ENCODE measurements around the gene HDAC7.
"Not testable (repeated sequence)": the region's sequence is repeated elsewhere in the genome, so short reads cannot be mapped to it uniquely, and the experiment has no call there.

Gene HDAC7

GRCh38 chr12:47812797-47813510 lies 6.7 kb downstream of the HDAC7 start:
- Histone ChIP-seq H3K4me1 (ENCODE audit: insufficient read depth, poor library complexity, severe bottlenecking) (peaks cover 41% of the 10 kb centered on the region), H3K4me3 (ENCODE audit: severe bottlenecking) (no peak overlapping the region), H3K9me3 (ENCODE audit: severe bottlenecking) (no peaks in the 10 kb centered on the region), H3K27me3 (ENCODE audit: insufficient read depth, poor library complexity, severe bottlenecking) (no peaks in the 10 kb centered on the region), H3K27ac (ENCODE audit: poor library complexity, severe bottlenecking) (peak overlapping the region; percentile 95), H3K36me3 (ENCODE audit: low read depth) (peaks cover 25% of the 10 kb centered on the region; the same call in 1 of the 2 replicates)
- ATAC-seq (ENCODE audit: low read depth) (peak; percentile 75), DNase-seq (ENCODE audit: low spot score) (peak; percentile 91)
- no peak for TF ChIP-seq CTCF (IDR thresholded peaks at IDR 0.05; ENCODE audit: poor library complexity, severe bottlenecking)

GRCh38 chr12:47811581-47812484 lies 7.9 kb downstream of the HDAC7 start:
- DNase-seq (ENCODE audit: low spot score): no peak
- Histone ChIP-seq H3K4me3 (ENCODE audit: severe bottlenecking) (no peak overlapping the region), H3K4me1 (ENCODE audit: insufficient read depth, poor library complexity, severe bottlenecking) (peaks cover 40% of the 10 kb centered on the region), H3K27ac (ENCODE audit: poor library complexity, severe bottlenecking) (peak overlapping the region; percentile 95), H3K27me3 (ENCODE audit: insufficient read depth, poor library complexity, severe bottlenecking) (no peaks in the 10 kb centered on the region), H3K9me3 (ENCODE audit: severe bottlenecking) (no peaks in the 10 kb centered on the region), H3K36me3 (ENCODE audit: low read depth) (peaks cover 23% of the 10 kb centered on the region; the same call in 1 of the 2 replicates)
- ATAC-seq (ENCODE audit: low read depth): no peak
- no peak for TF ChIP-seq CTCF (IDR thresholded peaks at IDR 0.05; ENCODE audit: poor library complexity, severe bottlenecking)

GRCh38 chr12:47811072-47811396 lies 8.7 kb downstream of the HDAC7 start:
- DNase-seq (ENCODE audit: low spot score): no peak
- ATAC-seq (ENCODE audit: low read depth): no peak
- H3K4me1 ChIP-seq (ENCODE audit: insufficient read depth, poor library complexity, severe bottlenecking): peaks cover 40% of the 10 kb centered on the region
- no peaks in the 10 kb centered on the region for H3K27me3 ChIP-seq (ENCODE audit: insufficient read depth, poor library complexity, severe bottlenecking)
- peaks cover 28% of the 10 kb centered on the region for H3K36me3 ChIP-seq (ENCODE audit: low read depth)
- no peak for TF ChIP-seq CTCF (IDR thresholded peaks at IDR 0.05; ENCODE audit: poor library complexity, severe bottlenecking)
- no peak overlapping the region for H3K4me3 ChIP-seq (ENCODE audit: severe bottlenecking)
- no peaks in the 10 kb centered on the region for H3K9me3 ChIP-seq (ENCODE audit: severe bottlenecking)
- H3K27ac ChIP-seq (ENCODE audit: poor library complexity, severe bottlenecking): peak overlapping the region; percentile 95

GRCh38 chr12:47809518-47809917 lies 10.2 kb downstream of the HDAC7 start:
- ATAC-seq (ENCODE audit: low read depth); DNase-seq (ENCODE audit: low spot score); H3K4me3 ChIP-seq (ENCODE audit: severe bottlenecking); H3K9me3 ChIP-seq (ENCODE audit: severe bottlenecking); H3K27me3 ChIP-seq (ENCODE audit: insufficient read depth, poor library complexity, severe bottlenecking): not testable (repeated sequence)
- Histone ChIP-seq H3K36me3 (ENCODE audit: low read depth) (peaks cover 27% of the 10 kb centered on the region), H3K4me1 (ENCODE audit: insufficient read depth, poor library complexity, severe bottlenecking) (peaks cover 40% of the 10 kb centered on the region), H3K27ac (ENCODE audit: poor library complexity, severe bottlenecking) (peak overlapping the region; percentile 95)

- H3K4me3 ChIP-seq (ENCODE audit: severe bottlenecking): no peak overlapping the region
- ATAC-seq (ENCODE audit: low read depth): peak; percentile 28; the same call in 1 of the 3 replicates
- peaks cover 40% of the 10 kb centered on the region for H3K4me1 ChIP-seq (ENCODE audit: insufficient read depth, poor library complexity, severe bottlenecking)
- H3K27ac ChIP-seq (ENCODE audit: poor library complexity, severe bottlenecking): peak overlapping the region; percentile 95
- H3K27me3 ChIP-seq (ENCODE audit: insufficient read depth, poor library complexity, severe bottlenecking): no peaks in the 10 kb centered on the region
- no peaks in the 10 kb centered on the region for H3K9me3 ChIP-seq (ENCODE audit: severe bottlenecking)
- DNase-seq (ENCODE audit: low spot score): no peak
- no peak for TF ChIP-seq CTCF (IDR thresholded peaks at IDR 0.05; ENCODE audit: poor library complexity, severe bottlenecking)
- peaks cover 29% of the 10 kb centered on the region for H3K36me3 ChIP-seq (ENCODE audit: low read depth)
Measured at GRCh38 chr12:47808574-47809365, 10.9 kb downstream of the HDAC7 start.
